GM23248 (cell line): Measurements from ENCODE around the gene MON2. TPM values are rescaled to one million over a fixed set of nuclear protein-coding genes. Genes with fewer than 3 reads are reported as not detected.
A peak's percentile ranks its signal among the peaks of the same experiment; 100 is the strongest.

Source experiments
- DNase-seq: peaks from one replicate; pipeline ENCODE4 v3.0.0-alpha.2; 2015
- H2AFZ ChIP-seq: fragments of 200-600 bp; sonication (generic); 2 replicates; pipeline ENCODE4 v1.6.1; 2016; ENCODE audit warnings: antibody characterized with exemption
- H3F3A ChIP-seq: fragments of 200-600 bp; sonication (generic); 2 replicates; pipeline ENCODE4 v1.6.1; 2016; ENCODE audit warnings: mild to moderate bottlenecking, antibody characterized with exemption, mixed run types; ENCODE audit not compliant: insufficient read depth
- H3K27ac ChIP-seq: fragments of 200-600 bp; sonication (generic); 2 replicates; pipeline ENCODE4 v1.5.1; 2016; ENCODE audit warnings: mild to moderate bottlenecking
- H3K27me3 ChIP-seq: fragments of 200-600 bp; sonication (generic); replicated peaks from 2 replicates; pipeline ENCODE4 v1.6.1; 2016; ENCODE audit warnings: mild to moderate bottlenecking; ENCODE audit not compliant: insufficient read depth
- H3K36me3 ChIP-seq: fragments of 200-600 bp; sonication (generic); 2 replicates; pipeline ENCODE4 v1.6.1; 2016; ENCODE audit warnings: low read depth, mild to moderate bottlenecking
- H3K4me1 ChIP-seq: fragments of 200-600 bp; sonication (generic); 2 replicates; pipeline ENCODE4 v1.6.1; 2016; ENCODE audit warnings: mild to moderate bottlenecking; ENCODE audit not compliant: insufficient read depth
- H3K4me2 ChIP-seq: fragments of 200-600 bp; sonication (generic); one replicate; pipeline ENCODE4 v1.6.1; 2016; ENCODE audit warnings: mild to moderate bottlenecking; ENCODE audit not compliant: unreplicated experiment
- H3K4me3 ChIP-seq: fragments of 200-600 bp; sonication (generic); 2 replicates; pipeline ENCODE4 v1.5.1; 2016; ENCODE audit warnings: mild to moderate bottlenecking
- H3K79me2 ChIP-seq: fragments of 200-600 bp; sonication (generic); 2 replicates; pipeline ENCODE4 v1.6.1; 2016; ENCODE audit warnings: mild to moderate bottlenecking; ENCODE audit not compliant: insufficient read depth
- H3K9ac ChIP-seq: fragments of 200-600 bp; sonication (generic); 2 replicates; pipeline ENCODE4 v1.6.1; 2016; ENCODE audit warnings: mild to moderate bottlenecking
- H3K9me2 ChIP-seq: fragments of 200-600 bp; sonication (generic); 2 replicates; pipeline ENCODE4 v1.6.1; 2016; ENCODE audit warnings: mixed run types, mild to moderate bottlenecking, moderate library complexity; ENCODE audit not compliant: insufficient read depth
- H3K9me3 ChIP-seq: fragments of 200-600 bp; sonication (generic); one replicate; pipeline ENCODE4 v1.6.1; 2017; ENCODE audit warnings: low read depth
- H4K20me1 ChIP-seq: fragments of 200-600 bp; sonication (generic); 2 replicates; pipeline ENCODE4 v1.6.0; 2016; ENCODE audit not compliant: insufficient read depth
- EZH2 ChIP-seq: fragments of 200-600 bp; sonication (generic); IDR thresholded peaks from 2 replicates; pipeline ENCODE4 v1.6.1; 2018; ENCODE audit warnings: antibody characterized with exemption, mild to moderate bottlenecking; ENCODE audit not compliant: insufficient read depth, poor library complexity, severe bottlenecking
- EZH2phosphoT487 ChIP-seq: fragments of 200-600 bp; sonication (generic); IDR thresholded peaks from 2 replicates; pipeline ENCODE4 v1.6.1; 2018; ENCODE audit warnings: antibody characterized with exemption, moderate library complexity, mild to moderate bottlenecking, low read depth; ENCODE audit not compliant: insufficient read depth
- WGBS, 2 experiments: methylation state at CpG; one replicate each; pipeline ENCODE4 v1.1.6; 2015 to 2017; ENCODE audit warnings: low lambda C conversion rate in 2 of 2, low coverage in 1 of 2; ENCODE audit errors: missing lambda C conversion rate in 2 of 2; 5-methylcytosine and 5-hydroxymethylcytosine counted together
- in situ Hi-C: fragments of 300-500 bp; cut with MboI; formaldehyde crosslinking; loops from 2 replicates; pipeline ENCODE4 v1.15.0; 2020
- polyA plus RNA-seq: library from polyadenylated mRNA; unstranded; fragments of >200 nt; fragmentation: Nextera tagmentation; extraction: Ambion mirVana; gene quantifications from 2 replicates; pipeline ENCODE4 v1.2.1, GENCODE V29; 2016
- total RNA-seq: library from RNA; depleted of rRNA; stranded (reverse); fragments of >200 nt; shearing (Covaris generic); gene quantifications from 2 replicates; pipeline ENCODE4 v1.2.3, GENCODE V29; 2014

The MON2 gene
- total and polyA plus RNA-seq, 2 experiments from 2014 or later: 22.1 to 26.8 TPM

- Histone ChIP-seq H3K9me2 (no peaks in the 10 kb centered on the region), H3K9ac (no peak overlapping the region), H2AFZ (no peak overlapping the region), H3K4me1 (peaks cover 7% of the 10 kb centered on the region), H3K4me3 (no peak overlapping the region), H3K36me3 (peaks cover 44% of the 10 kb centered on the region), H3F3A (peaks cover 6% of the 10 kb centered on the region; the same call in 1 of the 2 replicates), H3K79me2 (0 out of 2 replicates have a peak, but pooled peaks cover 4% of the 10 kb centered on the region), H3K4me2 (no peak overlapping the region), H4K20me1 (no peaks in the 10 kb centered on the region), H3K9me3 (no peaks in the 10 kb centered on the region), H3K27ac (no peak overlapping the region), H3K27me3 (no peaks in the 10 kb centered on the region)
- TF ChIP-seq EZH2phosphoT487: no peak
- no peak for TF ChIP-seq EZH2
- WGBS, 2 experiments: 97 to 100% methylated on average over 2 of the region's 2 CpGs
- in situ Hi-C loops: no loop called here
- DNase-seq: no peak
Measured at GRCh38 chr12:62533755-62534107, 67.1 kb downstream of the MON2 start.

GRCh38 chr12:62536546-62536945 lies 69.9 kb downstream of the MON2 start:
- Histone ChIP-seq H3K9ac (no peak overlapping the region), H3K79me2 (no peaks in the 10 kb centered on the region), H3K27me3 (no peaks in the 10 kb centered on the region), H3K27ac (no peak overlapping the region), H3K9me2 (no peaks in the 10 kb centered on the region), H2AFZ (no peak overlapping the region), H3K4me3 (no peak overlapping the region), H3K4me1 (no peaks in the 10 kb centered on the region), H4K20me1 (no peaks in the 10 kb centered on the region), H3F3A (no peaks in the 10 kb centered on the region), H3K36me3 (peaks cover 52% of the 10 kb centered on the region), H3K9me3 (no peaks in the 10 kb centered on the region), H3K4me2 (no peak overlapping the region)
- 87 to 88% methylated on average over 4 of the region's 4 CpGs for WGBS, 2 experiments
- TF ChIP-seq EZH2 (no peak), EZH2phosphoT487 (no peak)
- in situ Hi-C loops: no loop called here
- no peak for DNase-seq

GRCh38 chr12:62537551-62537950 lies 70.9 kb downstream of the MON2 start:
- TF ChIP-seq EZH2phosphoT487: no peak
- no peak for TF ChIP-seq EZH2
- H3K4me1 ChIP-seq: no peaks in the 10 kb centered on the region
- H3K9me3 ChIP-seq: no peaks in the 10 kb centered on the region
- no peaks in the 10 kb centered on the region for H3K79me2 ChIP-seq
- WGBS, 2 experiments: 95 to 96% methylated on average over 2 of the region's 2 CpGs
- H3K27me3 ChIP-seq: no peaks in the 10 kb centered on the region
- in situ Hi-C loops: no loop called here
- no peak overlapping the region for H3K4me3 ChIP-seq
- no peak overlapping the region for H3K9ac ChIP-seq
- H3K4me2 ChIP-seq: peak overlapping the region; percentile 6
- no peak overlapping the region for H3K27ac ChIP-seq
- H3K9me2 ChIP-seq: no peaks in the 10 kb centered on the region
- DNase-seq: peak; percentile 62
- H2AFZ ChIP-seq: no peak overlapping the region
- H3F3A ChIP-seq: no peaks in the 10 kb centered on the region
- H3K36me3 ChIP-seq: peaks cover 46% of the 10 kb centered on the region
- H4K20me1 ChIP-seq: no peaks in the 10 kb centered on the region

- Histone ChIP-seq H3K4me3 (no peak overlapping the region), H3K4me2 (no peak overlapping the region), H3F3A (no peaks in the 10 kb centered on the region), H3K27me3 (no peaks in the 10 kb centered on the region), H4K20me1 (no peaks in the 10 kb centered on the region), H3K4me1 (no peaks in the 10 kb centered on the region), H3K9ac (no peak overlapping the region), H3K9me2 (no peaks in the 10 kb centered on the region), H3K27ac (no peak overlapping the region), H3K36me3 (peaks cover 39% of the 10 kb centered on the region), H2AFZ (no peak overlapping the region), H3K9me3 (no peaks in the 10 kb centered on the region), H3K79me2 (no peaks in the 10 kb centered on the region)
- in situ Hi-C loops: no loop called here
- WGBS, 2 experiments: 48 to 52% methylated on average over 2 of the region's 2 CpGs
- TF ChIP-seq EZH2phosphoT487 (no peak), EZH2 (no peak)
- DNase-seq: no peak
Measured at GRCh38 chr12:62540354-62540753, 73.7 kb downstream of the MON2 start.

- Histone ChIP-seq H3K4me3 (no peak overlapping the region), H3K9me2 (no peaks in the 10 kb centered on the region), H4K20me1 (no peaks in the 10 kb centered on the region), H3F3A (no peaks in the 10 kb centered on the region), H3K9me3 (no peaks in the 10 kb centered on the region), H2AFZ (no peak overlapping the region), H3K4me1 (no peaks in the 10 kb centered on the region), H3K27me3 (no peaks in the 10 kb centered on the region), H3K36me3 (peaks cover 47% of the 10 kb centered on the region), H3K4me2 (no peak overlapping the region), H3K27ac (no peak overlapping the region), H3K9ac (no peak overlapping the region), H3K79me2 (no peaks in the 10 kb centered on the region)
- in situ Hi-C loops: no loop called here
- DNase-seq: no peak
- TF ChIP-seq EZH2: no peak
- TF ChIP-seq EZH2phosphoT487: no peak
- 95 to 97% methylated on average over 1 of the region's 1 CpG for WGBS, 2 experiments
Measured at GRCh38 chr12:62542814-62543213, 76.2 kb downstream of the MON2 start.
